Heart left ventricle (tissue), 16 donors: ENCODE measurements around the gene SLC22A2. TPM values are rescaled to one million over a fixed set of nuclear protein-coding genes. Genes with fewer than 3 reads are reported as not detected.

ENCODE experiments used
- ATAC-seq, 4 donors: fragments of 200-7000 bp; cut with Tn5 transposase; one replicate each; pipeline ENCODE4 v1.9.1; 2020 to 2022; ENCODE audit warnings: moderate library complexity in 4 of 4, mild to moderate bottlenecking in 3 of 4, moderate number of reproducible peaks in 1 of 4
- DNase-seq, 5 donors: peaks; one replicate each; pipeline ENCODE4 v3.0.0-alpha.2; 2020
- H3K27ac ChIP-seq, 12 donors: fragments of 200-600 bp; sonication (generic) in 4 of 12; one replicate each; pipeline versions ENCODE4 v1.5.0 to v1.8.0; 2016 to 2022; ENCODE audit warnings: mild to moderate bottlenecking in 2 of 12
- H3K27me3 ChIP-seq, 9 donors: fragments of 200-600 bp; sonication (generic) in 2 of 9; one replicate each; pipeline versions ENCODE4 v1.5.1 to v1.8.0; 2016 to 2022; ENCODE audit warnings: mild to moderate bottlenecking in 3 of 9
- H3K36me3 ChIP-seq, 9 donors: fragments of 200-600 bp; sonication (generic) in 2 of 9; one replicate each; pipeline versions ENCODE4 v1.5.0 to v1.8.0; 2018 to 2022; ENCODE audit warnings: mild to moderate bottlenecking in 2 of 9
- H3K4me1 ChIP-seq, 12 donors: fragments of 200-600 bp; sonication (generic) in 4 of 12; one replicate each; pipeline versions ENCODE4 v1.5.0 to v1.8.0; 2016 to 2022; ENCODE audit warnings: mild to moderate bottlenecking in 3 of 12
- H3K4me3 ChIP-seq, 12 donors: fragments of 200-600 bp; sonication (generic) in 4 of 12; one replicate each; pipeline versions ENCODE4 v1.5.0 to v1.8.0; 2017 to 2022; ENCODE audit warnings: mild to moderate bottlenecking in 9 of 12, moderate library complexity in 4 of 12
- H3K9me3 ChIP-seq, 12 donors: fragments of 200-600 bp; sonication (generic) in 4 of 12; one replicate each; pipeline versions ENCODE4 v1.5.0 to v1.8.0; 2016 to 2022; ENCODE audit warnings: mild to moderate bottlenecking in 1 of 12
- CTCF ChIP-seq, 12 donors: fragments of 200-600 bp; sonication (generic) in 4 of 12; IDR thresholded peaks; one replicate each; pipeline versions ENCODE4 v1.5.0 to v1.8.0; 2018 to 2022; ENCODE audit warnings: antibody characterized with exemption in 12 of 12, mild to moderate bottlenecking in 5 of 12
- POLR2A ChIP-seq, 2 donors: fragments of 450-650 bp; IDR thresholded peaks; one replicate each; pipeline ENCODE4 v1.6.1; 2017; ENCODE audit warnings: antibody characterized with exemption in 2 of 2, mild to moderate bottlenecking in 2 of 2, moderate library complexity in 2 of 2
- WGBS, 4 donors: extraction: QIAGEN DNeasy Blood & Tissue Kit in 2 of 4; methylation state at CpG; one replicate each; pipeline versions ENCODE4 v1.1.5 to v1.1.7; 2013 to 2018; 5-methylcytosine and 5-hydroxymethylcytosine counted together
- intact Hi-C, 10 donors: fragments of 100-400 bp; cut with DNase I; formaldehyde crosslinking; loops; one replicate each; pipeline versions ENCODE4 v1.11.1 to v1.14.2; 2022
- polyA plus RNA-seq, 2 donors: library from polyadenylated mRNA; stranded (reverse); fragments of 200-250 nt; gene quantifications; one replicate each; pipeline ENCODE4 v1.2.3, GENCODE V29; 2013
- total RNA-seq, 9 donors: library from RNA; depleted of rRNA in 2 of 9; stranded (reverse); fragments of >200 nt in 2 of 9; fragmentation: NEBNext Ultra II Directional in 3 of 9; extraction: Animal tissue kit (Norgen Biotek cat#: 25700) in 3 of 9; gene quantifications; one replicate each; pipeline versions ENCODE4 v1.1.0 to v1.2.4, GENCODE V29; 2016 to 2023
- donor health status: ischemic (EF 13 %, LVEDD 7.1; RV severe dilation, severe dysfunction).
- donor health status: healthy with polysubstance abuse.
- donor health status: DM: no; HTN: yes; CAD: no.
- donor health status: DM: no; HTN: no; CAD: no.
- donor health status: ischemic (EF 25% LVEDD 6.9; RV normal size, moderate dysfunction).
- donor health status: ischemic (EF 25% LVEDD 5.7; RV mildly dilated, moderate dysfunction).
- donor health status: healthy.
- donor health status: DM: yes; HTN: yes; CAD: no.
- donor health status: ischemic (EF 35%, LVEDD 5.7; RV mildly dilated, moderate dysfunction).
- donor health status: nonischemic (EF 11% LVEDD 7.7; RV severe dilation, severe dysfunction).
- donor health status: DM: yes; HTN: yes; CAD: no.
- donor health status: PGD.
- donor health status: ischemic (EF 29% LVEDD 5.4; RV normal size, mild dysfunction).
- donor health status: nonischemic (EF 23%, LVEDD 6.1; RV moderate dilation, normal function).

Gene SLC22A2
- total and polyA plus RNA-seq, 11 donors, result not detected

DNA sequence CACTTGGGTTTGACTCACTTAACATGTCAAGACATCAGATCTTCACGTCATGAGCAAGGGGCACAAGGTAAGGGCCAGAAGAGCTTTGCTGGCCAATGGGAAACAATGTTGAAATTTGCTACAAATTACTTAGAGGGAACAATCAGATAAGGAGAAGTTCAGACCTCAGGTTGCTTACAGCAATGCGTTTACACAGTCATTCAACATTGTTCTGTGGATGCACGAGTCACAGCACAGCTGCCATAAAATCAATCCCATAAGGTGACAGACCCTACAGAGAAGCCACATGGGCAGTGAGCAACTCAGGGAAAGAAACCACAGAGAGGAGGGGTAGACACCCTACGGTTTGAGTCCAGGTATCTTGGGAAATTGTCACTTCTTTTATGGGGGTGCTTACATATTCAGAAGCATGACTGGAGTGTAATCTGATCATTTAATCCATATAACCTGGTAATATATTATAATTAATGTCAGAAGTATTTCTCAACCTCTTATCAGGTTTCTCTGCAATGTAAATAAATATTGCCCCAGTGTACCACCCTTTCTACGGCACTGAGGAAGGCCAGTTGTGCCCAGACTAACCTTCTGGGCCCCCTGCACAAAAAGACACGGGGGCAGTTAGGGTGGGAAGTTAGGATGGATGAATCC is 2.3 kb upstream of the SLC22A2 start:
- no peaks in the 10 kb centered on the region for H3K9me3 ChIP-seq
- TF ChIP-seq CTCF (IDR thresholded peaks at IDR 0.05) (no peak), POLR2A (IDR thresholded peaks at IDR 0.05) (no peak)
- H3K36me3 ChIP-seq, result no peaks in the 10 kb centered on the region
- DNase-seq (no peak), ATAC-seq (no peak)
- WGBS, 4 donors, result 73 to 77% (median 75%) methylated on average over 6 of the region's 6 CpGs
- H3K4me1 ChIP-seq, result no peaks in the 10 kb centered on the region
- no peak overlapping the region for H3K4me3 ChIP-seq
- intact Hi-C loops, result no loop called here
- H3K27me3 ChIP-seq, result peaks cover 0 to 27% (median 0%) of the 10 kb centered on the region in 9 donors
- H3K27ac ChIP-seq, result no peak overlapping the region

DNA sequence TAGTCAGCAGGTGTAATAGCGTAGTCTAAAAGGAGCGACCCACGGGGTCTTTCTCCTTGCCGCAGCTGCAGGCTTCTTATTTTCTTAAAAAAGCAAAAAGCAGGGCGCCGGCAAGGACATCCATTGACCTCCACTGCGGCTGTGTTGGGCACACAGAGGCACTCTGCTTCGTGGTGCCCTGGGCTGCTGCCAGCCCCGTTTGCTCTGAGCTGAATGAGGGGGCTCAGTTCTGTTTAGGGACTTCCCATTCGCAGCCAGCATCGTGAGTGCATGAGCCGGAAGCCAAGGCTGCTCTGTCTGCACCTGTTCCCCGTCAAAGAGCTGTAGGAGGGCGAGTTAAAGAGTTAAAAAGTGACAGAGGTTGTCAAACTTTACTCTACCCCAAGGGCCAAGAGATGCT is 1.7 kb upstream of the SLC22A2 start:
- WGBS, 4 donors, result 72 to 79% (median 77%) methylated on average over 14 of the region's 14 CpGs
- TF ChIP-seq CTCF (IDR thresholded peaks at IDR 0.05) (no peak), POLR2A (IDR thresholded peaks at IDR 0.05) (no peak)
- H3K4me3 ChIP-seq, result no peak overlapping the region
- no peaks in the 10 kb centered on the region for H3K4me1 ChIP-seq
- no peaks in the 10 kb centered on the region for H3K36me3 ChIP-seq
- ATAC-seq, result no peak
- peaks cover 0 to 27% (median 0%) of the 10 kb centered on the region in 9 donors for H3K27me3 ChIP-seq
- no peak for DNase-seq
- no peaks in the 10 kb centered on the region for H3K9me3 ChIP-seq
- intact Hi-C loops, result no loop called here
- H3K27ac ChIP-seq, result peak overlapping the region in 1 of 12 donors; percentile 79

- 30 to 46% (median 37%) methylated on average over 6 to 8 of the region's 8 CpGs for WGBS, 4 donors
- Histone ChIP-seq H3K27me3 (peaks cover 0 to 27% (median 0%) of the 10 kb centered on the region in 9 donors), H3K36me3 (no peaks in the 10 kb centered on the region), H3K27ac (peak overlapping the region in 1 of 12 donors; percentile 79), H3K9me3 (no peaks in the 10 kb centered on the region), H3K4me3 (no peak overlapping the region), H3K4me1 (no peaks in the 10 kb centered on the region)
- TF ChIP-seq CTCF (IDR thresholded peaks at IDR 0.05) (no peak), POLR2A (IDR thresholded peaks at IDR 0.05) (no peak)
- intact Hi-C loops, result no loop called here
- no peak for ATAC-seq
- no peak for DNase-seq
Measured at GRCh38 chr6:160259598-160259997, 977 bp upstream of the SLC22A2 start.

DNA sequence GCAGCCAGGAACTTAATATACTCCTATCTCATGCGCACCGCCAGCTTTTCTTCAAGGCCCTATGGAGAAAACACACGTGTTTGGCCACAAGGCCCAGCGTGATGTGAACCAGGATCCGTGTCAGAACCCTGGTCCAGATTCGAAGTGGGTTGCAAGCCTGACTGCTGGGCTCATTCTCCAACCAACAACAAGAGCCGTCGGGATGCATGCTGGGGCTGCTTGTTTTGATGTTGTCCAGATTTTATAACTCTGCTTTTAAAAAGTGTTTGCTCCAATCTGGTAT is 463 bp upstream of the SLC22A2 start:
- TF ChIP-seq CTCF (IDR thresholded peaks at IDR 0.05), result no peak
- TF ChIP-seq POLR2A (IDR thresholded peaks at IDR 0.05), result no peak
- Histone ChIP-seq H3K4me1 (no peaks in the 10 kb centered on the region), H3K36me3 (no peaks in the 10 kb centered on the region), H3K27ac (peak overlapping the region in 1 of 12 donors; percentile 79), H3K9me3 (no peaks in the 10 kb centered on the region), H3K4me3 (no peak overlapping the region), H3K27me3 (peaks cover 0 to 27% (median 0%) of the 10 kb centered on the region in 9 donors)
- ATAC-seq (no peak), DNase-seq (peak in 1 of 5 donors; percentile 50)
- 77 to 81% (median 80%) methylated on average over 8 of the region's 8 CpGs for WGBS, 4 donors
- intact Hi-C loops, result no loop called here
